Measurements from ENCODE around the gene ZSCAN32.

- TF ChIP-seq CTCF (IDR thresholded peaks at IDR 0.05; ENCODE audit: insufficient read depth, low read length, poor library complexity, severe bottlenecking) (no peak), EZH2phosphoT487 (conservative IDR thresholded peaks at IDR 0.05; ENCODE audit: low read length) (no peak)
These were observed 41.9 kb downstream of the ZSCAN32 start for GRCh38 chr16:3358871-3359270.

Measured in SU-DHL-6 (cell line).